ENCODE measurements around the gene BMS1.

The BMS1 gene

GRCh38 chr10:42768581-42769152 is 13.9 kb upstream of the BMS1 start:
- ChIA-PET POLR2A (no interaction called here), CTCF (interaction anchor here (1.2 kb wide), 1 partner anchor 15 kb away, joined by 3 read pairs; no protein-coding TSS in a partner anchor)
- no peak for TF ChIP-seq CTCF (IDR thresholded peaks at IDR 0.05; ENCODE audit: control extremely low read depth, extremely low read depth, low read depth, missing control alignments)
- no peak for DNase-seq (ENCODE audit: extremely low spot score)

GRCh38 chr10:42769173-42769572 is 13.4 kb upstream of the BMS1 start:
- CTCF ChIA-PET, result interaction anchor here (1.2 kb wide), 1 partner anchor 16 kb away, joined by 3 read pairs; no protein-coding TSS in a partner anchor
- POLR2A ChIA-PET, result no interaction called here
- no peak for DNase-seq (ENCODE audit: extremely low spot score)
- no peak for TF ChIP-seq CTCF (IDR thresholded peaks at IDR 0.05; ENCODE audit: control extremely low read depth, extremely low read depth, low read depth, missing control alignments)

DNA sequence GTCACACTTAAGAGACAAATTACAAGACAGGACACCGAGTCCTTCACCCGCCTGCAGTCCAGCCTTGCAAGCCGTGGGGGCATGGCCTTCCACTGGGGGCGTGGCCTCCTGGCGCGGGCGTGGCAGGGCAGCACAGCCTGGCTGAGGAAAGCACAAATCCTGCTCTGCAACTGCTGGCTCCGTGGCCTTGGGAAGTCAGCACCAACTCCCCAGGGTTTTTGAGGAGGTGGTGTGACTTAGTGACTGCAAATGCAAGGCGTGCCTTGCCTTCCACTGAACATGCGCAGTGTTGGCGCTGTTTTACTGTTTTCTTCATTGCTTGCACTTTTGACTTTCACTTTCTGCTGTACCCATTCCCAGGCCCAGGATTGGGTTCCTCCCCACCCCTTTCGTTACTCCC is 12.9 kb upstream of the BMS1 start:
- POLR2A ChIA-PET, result no interaction called here
- no peak for DNase-seq (ENCODE audit: extremely low spot score)
- CTCF ChIA-PET, result no interaction called here
- TF ChIP-seq CTCF (IDR thresholded peaks at IDR 0.05; ENCODE audit: control extremely low read depth, extremely low read depth, low read depth, missing control alignments), result no peak

- CTCF ChIA-PET, result interaction anchor here (1.8 to 2.0 kb wide), 2 partner anchors 12 to 23 kb away, joined by 5 to 6 read pairs; no protein-coding TSS in a partner anchor
- no peak for DNase-seq (ENCODE audit: extremely low spot score)
- no peak for TF ChIP-seq CTCF (IDR thresholded peaks at IDR 0.05; ENCODE audit: control extremely low read depth, extremely low read depth, low read depth, missing control alignments)
- POLR2A ChIA-PET, result no interaction called here
Observed at GRCh38 chr10:42776681-42777080, 5.9 kb upstream of the BMS1 start.

GRCh38 chr10:42780456-42780855 is 2.1 kb upstream of the BMS1 start:
- ChIA-PET POLR2A (no interaction called here), CTCF (interaction anchor here (1.2 kb wide), 1 partner anchor 9 kb away, joined by 3 read pairs; no protein-coding TSS in a partner anchor)
- no peak for TF ChIP-seq CTCF (IDR thresholded peaks at IDR 0.05; ENCODE audit: control extremely low read depth, extremely low read depth, low read depth, missing control alignments)
- DNase-seq (ENCODE audit: extremely low spot score), result no peak

DNA sequence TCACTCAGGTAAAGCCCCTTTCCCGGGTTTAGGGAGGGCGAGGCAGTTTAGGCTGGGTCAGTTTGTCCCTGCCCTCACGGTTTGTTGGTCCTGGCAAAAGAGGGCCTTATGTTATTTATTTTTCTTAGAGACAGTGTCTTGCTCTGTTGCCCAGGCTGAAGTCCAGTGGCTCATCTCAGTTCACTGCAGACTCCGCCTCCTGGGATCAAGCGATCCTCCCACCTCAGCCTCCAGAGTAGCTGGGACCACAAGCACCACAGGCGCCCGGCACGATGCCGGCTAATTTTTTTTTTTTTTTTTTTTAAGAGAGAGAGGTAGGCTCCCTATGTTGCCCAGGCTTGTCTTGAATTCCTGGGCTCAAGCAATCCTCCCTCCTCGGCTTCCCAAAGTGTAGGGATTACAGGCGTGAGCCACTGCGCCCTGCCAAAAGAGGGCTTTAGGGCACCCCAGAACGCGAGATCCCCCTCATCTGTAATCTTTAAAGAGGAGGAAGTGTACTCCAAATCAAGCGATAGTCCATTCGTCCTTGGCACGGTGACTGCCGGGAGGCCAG is 626 bp upstream of the BMS1 start:
- ChIA-PET CTCF (interaction anchor here (1.1 kb wide), 1 partner anchor 9 kb away, joined by 3 read pairs; no protein-coding TSS in a partner anchor), POLR2A (no interaction called here)
- no peak for TF ChIP-seq CTCF (IDR thresholded peaks at IDR 0.05; ENCODE audit: control extremely low read depth, extremely low read depth, low read depth, missing control alignments)
- DNase-seq (ENCODE audit: extremely low spot score), result no peak

All from GM10248 (cell line).